GM11168 (cell line): ENCODE measurements around the gene MCF2L.

Experiments
- in situ Hi-C: fragments of 300-500 bp; cut with MboI; formaldehyde crosslinking; loops from one replicate; pipeline ENCODE4 v1.12.0; 2022; ENCODE audit warnings: low sequenced_read_pairs; ENCODE audit not compliant: unreplicated experiment

The MCF2L gene

GRCh38 chr13:113010510-113010865, 41.5 kb downstream of the MCF2L start:
- in situ Hi-C loops, result no loop called here

GRCh38 chr13:113013303-113013702, 44.3 kb downstream of the MCF2L start:
- in situ Hi-C loops, result no loop called here

- in situ Hi-C loops, result no loop called here
These were observed 45.1 kb downstream of the MCF2L start for GRCh38 chr13:113013878-113014751.

- in situ Hi-C loops, result no loop called here
These were observed 46.0 kb downstream of the MCF2L start for GRCh38 chr13:113014752-113015745.

GRCh38 chr13:113015826-113016525, 47.0 kb downstream of the MCF2L start:
- in situ Hi-C loops, result no loop called here

DNA sequence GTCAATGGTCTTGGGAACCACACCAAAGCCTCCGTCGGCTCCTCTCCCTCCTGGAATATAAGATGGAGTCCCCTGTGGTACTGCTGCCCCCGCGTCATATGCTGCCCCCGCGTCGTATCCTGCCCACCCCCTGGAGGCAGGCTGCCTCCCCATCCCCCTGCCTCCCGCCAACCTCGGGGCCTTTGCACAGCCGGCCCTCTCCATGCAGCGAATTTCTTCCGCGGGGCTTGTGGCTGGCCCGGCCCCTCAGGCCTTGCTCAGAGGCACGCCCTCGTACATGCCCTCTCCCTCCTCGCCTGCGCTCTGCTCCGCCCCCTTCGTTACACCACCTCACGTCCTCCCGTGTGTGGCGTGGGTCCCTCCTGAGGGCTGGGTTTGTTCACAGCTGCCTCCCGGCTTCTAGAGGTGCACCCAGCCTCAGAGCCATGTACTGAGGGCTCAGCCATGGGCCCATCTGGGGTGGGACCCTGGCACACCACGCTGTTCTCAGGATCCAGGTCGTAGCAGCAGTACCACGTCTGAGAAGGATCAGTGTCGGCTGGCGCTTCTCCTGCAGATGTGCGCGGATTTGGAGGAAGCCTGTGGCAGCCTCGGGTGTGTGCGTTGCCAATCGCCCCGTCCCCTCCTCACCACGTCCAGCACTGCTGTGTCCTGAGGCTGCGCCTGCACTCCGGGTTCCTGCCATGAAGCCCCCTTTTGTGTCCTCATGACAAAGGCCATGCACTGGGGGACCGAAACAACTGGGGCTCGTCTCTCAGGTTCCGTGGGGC, 47.7 kb downstream of the MCF2L start:
- in situ Hi-C loops, result no loop called here

DNA sequence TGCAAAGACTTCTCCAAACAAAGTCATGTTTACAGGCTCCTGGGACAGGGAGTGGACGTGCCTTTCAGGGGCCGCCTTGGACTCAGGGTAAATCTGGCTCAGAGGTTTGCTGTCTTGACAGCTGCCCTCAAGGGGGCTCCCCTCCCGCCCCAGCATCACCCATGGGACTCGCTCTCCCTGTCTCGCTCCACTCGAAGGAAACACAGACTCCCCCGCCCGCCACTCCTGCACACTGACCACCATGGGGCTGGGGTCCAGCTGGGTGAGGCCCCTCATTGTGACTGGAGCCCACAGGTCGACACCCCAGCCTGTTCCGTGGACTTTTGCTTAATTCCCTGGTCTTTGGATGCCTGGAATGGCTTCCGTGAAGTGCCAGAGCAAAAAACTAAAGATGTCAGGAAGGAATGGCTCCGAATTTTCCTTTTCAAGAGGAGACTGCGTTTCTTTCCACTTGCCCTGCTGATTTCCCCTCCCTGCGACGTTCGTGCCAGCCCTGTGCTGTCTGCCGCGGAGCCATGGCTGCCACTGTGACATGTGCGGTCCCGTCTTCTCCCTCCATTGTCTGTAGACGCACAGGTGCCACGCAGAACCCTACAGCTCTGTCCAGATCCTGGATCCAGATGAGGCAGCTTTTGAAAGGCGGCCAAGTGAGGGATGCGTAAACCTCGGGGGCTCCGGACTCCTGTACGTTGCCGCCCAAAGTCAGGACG, 48.6 kb downstream of the MCF2L start:
- in situ Hi-C loops, result no loop called here

- in situ Hi-C loops, result no loop called here
These were observed 49.9 kb downstream of the MCF2L start for GRCh38 chr13:113018676-113019465.

DNA sequence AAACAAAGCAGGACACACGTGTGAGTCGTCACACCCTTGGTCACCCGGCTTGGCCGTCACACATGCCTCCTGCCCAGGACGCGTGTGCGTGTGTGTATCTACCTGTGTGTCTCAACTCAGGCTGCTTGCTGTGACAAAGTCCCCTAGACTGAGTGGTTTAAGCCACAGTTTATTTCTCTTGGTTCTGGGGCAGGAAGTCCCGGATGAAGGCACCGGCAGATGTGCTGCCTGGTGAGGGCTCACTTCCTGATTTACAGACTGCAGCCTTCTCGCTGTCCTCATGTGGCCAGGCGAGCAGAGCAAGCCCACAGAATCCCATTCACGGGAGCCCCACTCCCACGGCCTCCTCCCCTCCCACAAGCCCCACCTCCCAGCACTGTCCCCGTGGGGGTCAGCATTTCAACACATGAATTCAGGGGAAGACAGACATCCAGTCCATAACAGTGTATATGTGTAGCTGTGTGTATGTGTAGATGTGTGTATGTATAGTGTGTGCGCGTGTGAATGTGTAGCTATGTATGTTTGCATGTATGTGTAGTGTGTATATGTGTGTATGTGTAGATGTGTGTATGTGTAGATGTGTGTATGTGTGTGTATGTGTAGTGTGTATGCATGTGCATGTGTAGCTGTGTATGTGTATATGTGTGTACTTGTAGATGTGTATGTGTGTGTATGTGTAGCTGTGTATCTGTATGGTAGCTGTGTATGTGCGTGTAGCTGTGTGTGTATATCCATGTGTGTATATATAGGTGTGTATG, 51.5 kb downstream of the MCF2L start:
- in situ Hi-C loops, result no loop called here

DNA sequence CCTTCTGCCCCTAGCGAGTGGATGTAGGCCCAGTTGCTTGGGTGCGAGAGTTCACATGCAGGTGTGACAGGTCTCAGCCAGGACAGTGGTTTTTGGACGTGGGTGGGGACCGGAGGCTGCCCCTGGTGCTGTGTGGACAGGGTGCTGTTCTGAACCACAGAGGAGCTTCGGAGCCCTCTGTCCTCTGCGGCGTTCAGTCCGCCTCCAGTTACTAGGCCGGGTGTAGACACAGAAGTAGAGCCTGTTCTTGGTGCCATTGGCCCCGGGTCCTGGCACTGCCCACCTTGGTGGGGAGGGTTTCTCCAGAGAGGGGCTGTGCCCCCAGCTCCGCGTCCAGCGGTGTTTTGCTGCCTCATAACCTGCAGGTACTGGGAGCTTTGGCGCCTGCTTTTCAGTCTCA, 52.4 kb downstream of the MCF2L start:
- in situ Hi-C loops, result no loop called here

DNA sequence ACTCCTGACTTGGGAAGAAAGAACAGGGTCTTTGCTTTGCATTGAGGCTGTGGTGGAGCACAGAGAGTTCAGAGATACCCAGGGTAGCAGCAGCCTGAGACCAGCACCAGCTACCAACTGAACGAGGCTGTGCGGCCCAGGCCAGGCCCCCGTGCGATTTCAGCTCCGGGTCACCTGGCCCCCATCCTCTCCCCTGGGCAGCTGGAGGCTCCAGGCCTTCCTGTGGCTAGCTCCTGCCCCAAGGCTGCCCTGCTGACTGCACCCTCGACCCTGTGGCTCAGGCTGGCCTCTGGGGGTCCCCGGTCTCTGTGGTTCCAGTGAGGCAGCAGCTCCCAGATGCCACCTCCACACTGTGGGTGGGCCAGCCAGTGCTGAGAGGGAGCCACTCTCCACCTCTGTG, 52.8 kb downstream of the MCF2L start:
- in situ Hi-C loops, result no loop called here

DNA sequence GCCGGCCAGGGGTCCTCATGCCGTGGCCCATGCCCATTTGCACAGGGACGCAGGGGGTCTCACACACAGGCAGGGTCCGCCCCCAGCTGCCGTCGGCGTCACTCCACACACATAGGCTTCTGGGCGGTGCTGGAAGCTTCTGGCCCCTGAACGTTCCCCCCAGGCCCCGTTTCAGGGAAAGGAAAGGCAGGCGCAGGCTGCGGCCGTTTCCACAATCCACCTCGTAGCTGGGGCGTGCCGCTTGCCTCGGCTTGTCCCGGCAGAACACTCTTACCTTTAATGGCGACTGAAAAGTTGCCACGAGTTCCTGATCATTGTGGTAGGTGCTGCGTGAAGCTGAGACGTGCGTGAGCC, 53.4 kb downstream of the MCF2L start:
- in situ Hi-C loops, result no loop called here

DNA sequence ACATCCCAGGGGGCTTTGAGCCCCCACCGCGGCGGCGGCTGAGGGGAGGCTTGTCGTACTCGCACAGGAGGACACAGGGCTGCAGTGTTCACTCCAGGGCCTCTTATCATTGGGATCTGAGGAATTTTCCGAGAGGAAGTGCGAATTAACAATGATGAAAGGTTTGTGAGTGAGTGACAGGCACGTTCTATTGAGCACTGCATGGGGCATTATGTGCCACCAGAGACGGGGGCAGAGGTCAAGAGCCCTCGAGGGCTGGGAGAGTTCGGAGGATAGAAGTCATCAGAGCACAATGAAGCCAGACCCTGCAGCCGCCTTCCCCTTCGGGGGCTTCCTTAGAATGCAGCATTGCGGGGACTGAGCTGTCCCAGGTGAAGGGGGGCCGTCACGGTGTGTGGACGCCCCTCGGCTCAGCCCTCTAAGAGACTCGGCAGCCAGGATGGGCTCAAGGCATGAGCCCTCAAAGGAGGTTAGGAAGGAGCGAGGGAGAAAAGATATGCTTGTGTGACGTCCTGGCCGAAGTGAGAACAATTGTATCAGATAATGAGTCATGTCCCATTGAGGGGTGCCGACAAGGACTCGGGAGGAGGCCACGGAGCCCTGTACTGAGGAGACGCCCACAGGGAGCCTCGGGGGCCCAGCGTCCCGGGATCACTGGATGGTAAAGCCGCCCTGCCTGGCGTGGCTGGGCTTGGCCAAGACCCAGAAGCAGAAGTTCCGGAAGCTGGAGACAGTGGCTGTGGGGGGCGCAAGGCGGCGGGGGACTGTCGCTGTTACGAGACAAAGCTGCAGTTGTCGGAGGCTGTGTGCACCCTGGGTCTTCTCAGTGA, 53.9 kb downstream of the MCF2L start:
- in situ Hi-C loops, result no loop called here

DNA sequence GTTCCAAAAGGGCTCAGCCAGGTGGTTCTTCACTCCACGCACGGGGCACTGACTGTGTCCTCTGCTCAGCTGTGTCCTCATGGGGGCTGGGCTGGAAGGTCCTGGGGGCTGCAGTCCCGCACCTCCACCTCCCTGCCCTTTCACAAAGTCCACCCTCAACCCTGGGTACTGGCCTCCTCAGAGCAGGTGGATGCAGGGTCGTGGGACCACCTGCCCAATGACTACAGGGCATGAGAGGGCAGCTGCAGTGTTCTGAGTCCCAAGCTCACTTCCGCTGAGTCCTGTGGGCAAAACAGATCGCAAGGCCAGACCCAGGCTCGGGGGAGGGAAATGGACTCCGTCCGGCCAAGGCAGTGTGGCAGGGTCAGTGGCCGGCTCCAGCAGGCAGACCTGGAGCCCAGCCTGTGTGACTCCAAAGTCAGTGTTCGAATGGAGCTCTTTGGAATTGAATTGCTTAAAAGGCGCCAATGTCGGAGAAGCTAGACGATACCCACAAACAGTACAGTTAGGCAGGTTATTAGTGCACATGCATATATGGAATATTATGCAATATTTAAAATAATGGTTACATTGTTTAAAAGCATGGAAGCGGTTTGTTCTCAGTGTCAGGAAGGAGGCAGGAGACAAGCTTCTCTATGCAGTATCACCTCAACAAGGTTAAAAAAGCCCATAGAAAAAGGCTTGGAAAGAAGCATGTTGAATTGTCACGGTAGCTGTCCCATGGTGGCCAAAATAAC, 54.8 kb downstream of the MCF2L start:
- in situ Hi-C loops, result no loop called here

GRCh38 chr13:113024466-113024865, 55.5 kb downstream of the MCF2L start:
- in situ Hi-C loops, result no loop called here

DNA sequence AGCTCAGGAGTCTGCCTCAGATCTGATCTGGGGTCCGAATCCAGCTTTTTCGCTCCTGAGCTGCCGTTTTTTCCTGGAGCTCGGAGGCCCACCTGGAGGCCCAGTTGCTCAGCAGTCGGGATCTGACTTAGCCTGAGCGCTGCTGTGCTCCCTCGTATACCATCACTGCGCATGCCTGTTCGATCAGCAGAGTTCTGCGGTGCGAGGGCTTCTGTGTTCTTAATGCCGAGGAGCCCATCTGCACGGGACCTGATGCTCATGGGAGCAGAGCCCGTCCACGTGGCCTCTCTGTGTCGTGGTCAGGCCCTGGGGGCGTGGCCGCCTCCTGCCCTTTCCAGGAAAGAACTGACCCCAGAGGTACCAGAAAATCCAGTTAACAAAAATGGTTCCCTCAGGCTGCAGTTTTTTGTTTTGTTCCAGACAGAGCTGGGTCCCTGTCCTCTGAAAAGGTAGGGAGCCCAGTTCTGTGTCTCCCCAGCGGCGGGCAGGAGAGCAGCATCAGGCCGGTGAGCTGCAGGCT, 57.4 kb downstream of the MCF2L start:
- in situ Hi-C loops, result no loop called here
